Adrenal gland (tissue), 12 donors: ENCODE measurements around the gene TICAM1. TPM values are rescaled to one million over a fixed set of nuclear protein-coding genes. Genes with fewer than 3 reads are reported as not detected.
A peak's percentile ranks its signal among the peaks of the same experiment; 100 is the strongest.

Source experiments
- DNase-seq, 7 donors: peaks; one replicate each; pipeline ENCODE4 v3.0.0-alpha.2; 2019 to 2020
- H3K27ac ChIP-seq, 5 donors: fragments of 200-600 bp; sonication (generic) in 4 of 5; 1 replicate in 3 of 5; 2 replicates in 2 of 5; pipeline versions ENCODE4 v1.5.1 to v1.8.0; 2016 to 2020; ENCODE audit warnings: mild to moderate bottlenecking in 1 of 5
- H3K27me3 ChIP-seq: fragments of 200-600 bp; 2 replicates; pipeline ENCODE4 v1.8.0; 2021
- H3K36me3 ChIP-seq, 2 donors: fragments of 200-600 bp; replicated peaks in 1 of 2; 1 replicate in 1 of 2; 2 replicates in 1 of 2; pipeline versions ENCODE4 v1.5.1 to v1.8.0; 2018 to 2022
- H3K4me1 ChIP-seq, 2 donors: fragments of 200-600 bp; replicated peaks in 1 of 2; 1 replicate in 1 of 2; 2 replicates in 1 of 2; pipeline versions ENCODE4 v1.5.1 to v1.8.0; 2018 to 2021
- H3K4me3 ChIP-seq, 4 donors: fragments of 200-600 bp; sonication (generic) in 3 of 4; one replicate each; pipeline ENCODE4 v1.5.1; 2016 to 2018
- H3K9me3 ChIP-seq, 3 donors: fragments of 200-600 bp; sonication (generic) in 1 of 3; replicated peaks in 1 of 3; 1 replicate in 2 of 3; 2 replicates in 1 of 3; pipeline versions ENCODE4 v1.5.1 to v1.8.0; 2016 to 2021
- CTCF ChIP-seq, 6 experiments: fragments of 450-650 bp in 4 of 6; fragments of 200-600 bp in 2 of 6; sonication (generic) in 1 of 6; IDR thresholded peaks; 1 replicate in 5 of 6; 2 replicates in 1 of 6; pipeline versions ENCODE4 v1.5.1 to v1.8.0; 2016 to 2021; ENCODE audit warnings: antibody characterized with exemption in 6 of 6, mild to moderate bottlenecking in 2 of 6, moderate library complexity in 1 of 6
- POLR2A ChIP-seq, 2 donors: fragments of 450-650 bp; IDR thresholded peaks; one replicate each; pipeline ENCODE4 v1.6.1; 2017; ENCODE audit warnings: antibody characterized with exemption in 2 of 2, mild to moderate bottlenecking in 2 of 2, moderate library complexity in 1 of 2
- WGBS, 4 donors: extraction: QIAGEN DNeasy Blood & Tissue Kit in 2 of 4; methylation state at CpG; one replicate each; pipeline versions ENCODE4 v1.1.5 to v1.1.7; 2013 to 2017; 5-methylcytosine and 5-hydroxymethylcytosine counted together
- intact Hi-C, 2 donors: fragments of 100-400 bp; cut with DNase I; formaldehyde crosslinking; loops; one replicate each; pipeline versions ENCODE4 v1.14.1 to v1.15.0; 2022 to 2023
- microRNA-seq, 3 donors: library from miRNA; unstranded; fragments of <30 nt; microRNA quantifications; one replicate each; pipeline ENCODE4, GENCODE V29; 2017 to 2020
- polyA plus RNA-seq, 3 donors: library from polyadenylated mRNA; stranded (reverse); fragments of 200-250 nt in 2 of 3; fragments of 350-450 nt in 1 of 3; fragmentation: Illumina TruSeq in 1 of 3; extraction: RNeasy Lipid Tissue Mini Kit (QIAGEN cat#74804) in 1 of 3; gene quantifications; one replicate each; pipeline ENCODE4 v1.2.3, GENCODE V29; 2013 to 2014
- small RNA-seq, 2 donors: library from RNA; depleted of rRNA; stranded (forward); fragments of <200 nt; gene quantifications; one replicate each; pipeline ENCODE3, GENCODE V24; 2016
- total RNA-seq, 9 donors: library from RNA; depleted of rRNA in 4 of 9; stranded (reverse); fragments of >200 nt in 4 of 9; fragments of 120-200 nt in 1 of 9; fragmentation: NEBNext Ultra II Directional in 1 of 9; extraction: Animal tissue kit (Norgen Biotek cat#: 25700) in 1 of 9; gene quantifications; one replicate each; pipeline versions ENCODE4 v1.1.0 to v1.2.4, GENCODE V29; 2013 to 2023
- donor health status: healthy with polysubstance abuse.
- donor health status: Bipolar disorder and iron deficiency.
- donor health status: DM: yes; HTN: yes; CAD: no.
- donor health status: DM: no; HTN: no; CAD: no.
- donor health status: DM: no; HTN: no; CAD: no.
- donor health status: DM: yes; HTN: yes; CAD: no.

The TICAM1 gene
- total and polyA plus RNA-seq, 12 donors, result 0.61 to 12.0 (median 6.8) TPM

GRCh38 chr19:4774136-4774535 lies 57.4 kb downstream of the TICAM1 start:
- H3K36me3 ChIP-seq, result no peaks in the 10 kb centered on the region
- intact Hi-C loops, result no loop called here
- no peaks in the 10 kb centered on the region for H3K27me3 ChIP-seq
- H3K9me3 ChIP-seq, result no peaks in the 10 kb centered on the region
- 49 to 65% (median 58%) methylated on average over 3 of the region's 3 CpGs for WGBS, 4 donors
- no peak overlapping the region for H3K4me3 ChIP-seq
- no peak overlapping the region for H3K27ac ChIP-seq
- no peak for DNase-seq
- H3K4me1 ChIP-seq, result no peaks in the 10 kb centered on the region
- no peak for TF ChIP-seq POLR2A (IDR thresholded peaks at IDR 0.05)
- no peak for TF ChIP-seq CTCF (IDR thresholded peaks at IDR 0.05)

GRCh38 chr19:4773047-4773640 lies 58.4 kb downstream of the TICAM1 start:
- Histone ChIP-seq H3K4me3 (no peak overlapping the region), H3K4me1 (no peaks in the 10 kb centered on the region), H3K36me3 (no peaks in the 10 kb centered on the region), H3K27ac (no peak overlapping the region), H3K27me3 (no peaks in the 10 kb centered on the region), H3K9me3 (no peaks in the 10 kb centered on the region)
- 54 to 64% (median 56%) methylated on average over 6 to 9 of the region's 9 CpGs for WGBS, 4 donors
- intact Hi-C loops, result no loop called here
- DNase-seq, result no peak
- TF ChIP-seq POLR2A (IDR thresholded peaks at IDR 0.05) (no peak), CTCF (IDR thresholded peaks at IDR 0.05) (no peak)

GRCh38 chr19:4772566-4772965 lies 58.9 kb downstream of the TICAM1 start:
- intact Hi-C loops, result no loop called here
- Histone ChIP-seq H3K4me1 (no peaks in the 10 kb centered on the region), H3K9me3 (no peaks in the 10 kb centered on the region), H3K4me3 (no peak overlapping the region), H3K27ac (no peak overlapping the region), H3K27me3 (no peaks in the 10 kb centered on the region), H3K36me3 (no peaks in the 10 kb centered on the region)
- 25 to 48% (median 36%) methylated on average over 2 of the region's 2 CpGs for WGBS, 4 donors
- DNase-seq, result no peak
- TF ChIP-seq POLR2A (IDR thresholded peaks at IDR 0.05) (no peak), CTCF (IDR thresholded peaks at IDR 0.05) (no peak)

- no peak overlapping the region for H3K4me3 ChIP-seq
- 5 to 9% (median 6%) methylated on average over 27 to 37 of the region's 37 CpGs for WGBS, 4 donors
- TF ChIP-seq CTCF (IDR thresholded peaks at IDR 0.05) (no peak), POLR2A (IDR thresholded peaks at IDR 0.05) (peak; percentile 20 to 96)
- no peaks in the 10 kb centered on the region for H3K9me3 ChIP-seq
- intact Hi-C loops, result no loop called here
- no peaks in the 10 kb centered on the region for H3K4me1 ChIP-seq
- DNase-seq, result peak; percentile 84 to 94 (median 92)
- H3K27me3 ChIP-seq, result no peaks in the 10 kb centered on the region
- no peaks in the 10 kb centered on the region for H3K36me3 ChIP-seq
- peak overlapping the region in 1 of 5 donors; percentile 23 for H3K27ac ChIP-seq
Observed at GRCh38 chr19:4768934-4769777, 62.4 kb downstream of the TICAM1 start.

Small RNA genes lying within 50 kb of the gene (microRNA-seq; reads per million reads assigned to microRNA genes)
- 0 to 3.6 (median 0.28) reads per million in 3 donors for gene MIR7-3

Small RNA genes lying within 50 kb of the gene (small RNA-seq; reads per million reads assigned to genes)
- gene MIR7-3, result 0 to 0.58 reads per million in 2 donors

Other genes starting within 250 kb of the TICAM1 start
- 1 to 10 TPM; 2.6 to 8.1 (median 5.4) TPM for gene TNFAIP8L1, start 192.2 kb downstream of the TICAM1 start, total RNA-seq
- gene TNFAIP8L1, start 192.2 kb downstream of the TICAM1 start, polyA plus RNA-seq, result 10 to 100 TPM in 1 of 3 donors, 1 to 10 TPM in 2; 2.6 to 13.8 (median 5.8) TPM
- 100 to 1,000 TPM in 2 of 9 donors, 10 to 100 TPM in 7; 52.1 to 159 (median 74.9) TPM for gene MYDGF, start 161.4 kb downstream of the TICAM1 start, total RNA-seq
- 10 to 100 TPM; 35.9 to 86.9 (median 76.1) TPM for gene MYDGF, start 161.4 kb downstream of the TICAM1 start, polyA plus RNA-seq
- 100 to 1,000 TPM in 1 of 9 donors, 10 to 100 TPM in 7, 1 to 10 TPM in 1; 9.5 to 117 (median 50.2) TPM for gene DPP9, start 107.9 kb downstream of the TICAM1 start, total RNA-seq
- 10 to 100 TPM; 14.6 to 56.3 (median 32.1) TPM for gene DPP9, start 107.9 kb downstream of the TICAM1 start, polyA plus RNA-seq
- gene FEM1A, start 40.0 kb downstream of the TICAM1 start, total RNA-seq, result 10 to 100 TPM; 11.0 to 25.8 (median 17.8) TPM
- 1 to 10 TPM; 3.6 to 5.9 (median 4.3) TPM for gene FEM1A, start 40.0 kb downstream of the TICAM1 start, polyA plus RNA-seq
- gene PLIN3, start 36.0 kb upstream of the TICAM1 start, total RNA-seq, result 100 to 1,000 TPM in 7 of 9 donors, 10 to 100 TPM in 2; 64.9 to 181 (median 115) TPM
- 10 to 100 TPM; 21.3 to 59.2 (median 32.3) TPM for gene PLIN3, start 36.0 kb upstream of the TICAM1 start, polyA plus RNA-seq
- gene ARRDC5, start 71.2 kb upstream of the TICAM1 start, total RNA-seq, result under 1 TPM in 8 of 9 donors, not detected in 1; 0.06 to 0.69 (median 0.20) TPM
- 1 to 10 TPM in 1 of 3 donors, under 1 TPM in 1, not detected in 1; 0.27 to 1.1 TPM for gene ARRDC5, start 71.2 kb upstream of the TICAM1 start, polyA plus RNA-seq
- gene UHRF1, start 77.8 kb upstream of the TICAM1 start, total RNA-seq, result 10 to 100 TPM in 1 of 9 donors, 1 to 10 TPM in 5, under 1 TPM in 3; 0.87 to 11.0 (median 1.2) TPM
- 1 to 10 TPM in 1 of 3 donors, under 1 TPM in 2; 0.56 to 1.2 (median 0.88) TPM for gene UHRF1, start 77.8 kb upstream of the TICAM1 start, polyA plus RNA-seq
- gene KDM4B, start 137.4 kb upstream of the TICAM1 start, total RNA-seq, result 10 to 100 TPM in 8 of 9 donors, 1 to 10 TPM in 1; 9.8 to 65.1 (median 47.5) TPM
- gene KDM4B, start 137.4 kb upstream of the TICAM1 start, polyA plus RNA-seq, result 10 to 100 TPM; 11.4 to 46.6 (median 23.5) TPM